ENCODE measurements around the gene LRMDA. TPM values are rescaled to one million over a fixed set of nuclear protein-coding genes. Genes with fewer than 3 reads are reported as not detected.

LRMDA gene
- total and polyA plus RNA-seq, 2 of the 13 experiments (the other 11 are each of a cell fraction or from before 2014, with no cell fraction given), result 13.4 to 22.0 TPM

DNA sequence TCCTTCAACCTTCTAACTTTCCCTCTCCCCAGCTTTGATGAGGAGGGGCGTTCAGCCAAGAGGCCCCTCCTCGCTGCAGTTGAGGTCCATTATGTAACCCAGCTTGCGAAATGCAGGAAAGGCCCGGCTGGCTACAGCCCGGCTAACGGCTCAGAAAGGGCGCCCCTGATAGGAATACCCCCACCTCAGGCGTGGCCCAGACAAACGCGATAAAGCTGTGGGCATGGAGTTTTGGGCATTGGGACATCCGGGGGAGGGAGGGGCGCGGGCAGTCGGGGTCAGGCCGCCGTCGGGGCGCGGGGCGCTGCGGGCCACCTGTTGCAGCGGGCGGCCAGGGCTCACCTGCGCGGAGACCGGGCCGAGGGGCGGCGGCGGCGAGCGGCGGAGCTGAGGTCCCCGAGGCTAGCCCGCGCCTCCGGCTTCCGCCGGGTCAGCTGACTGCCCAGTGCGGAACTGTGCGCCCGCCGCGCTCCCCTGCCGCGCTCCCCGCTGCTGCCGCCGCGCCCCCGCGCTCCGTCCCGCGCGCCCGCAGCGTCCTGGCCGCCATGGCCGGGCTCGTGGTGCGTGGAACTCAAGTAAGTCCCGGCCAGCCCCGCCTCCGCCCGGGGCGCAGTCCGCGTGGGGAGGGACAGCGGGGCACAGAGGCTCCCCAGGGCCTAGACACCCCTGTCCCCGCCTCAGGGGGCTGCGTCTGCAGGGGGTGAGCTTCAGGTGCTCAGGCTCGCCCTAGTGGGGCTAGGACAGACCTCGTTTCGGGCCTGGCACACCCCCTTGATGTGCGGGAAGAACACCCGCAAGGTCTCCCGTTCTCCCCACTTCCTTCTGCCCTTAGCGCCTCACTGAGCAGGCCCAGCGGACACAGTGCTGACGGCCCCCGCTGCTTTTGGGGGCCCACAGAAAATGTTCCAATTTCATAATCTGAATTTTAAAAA, at the start of gene LRMDA (continued):
- TF ChIP-seq, protein P1, sequence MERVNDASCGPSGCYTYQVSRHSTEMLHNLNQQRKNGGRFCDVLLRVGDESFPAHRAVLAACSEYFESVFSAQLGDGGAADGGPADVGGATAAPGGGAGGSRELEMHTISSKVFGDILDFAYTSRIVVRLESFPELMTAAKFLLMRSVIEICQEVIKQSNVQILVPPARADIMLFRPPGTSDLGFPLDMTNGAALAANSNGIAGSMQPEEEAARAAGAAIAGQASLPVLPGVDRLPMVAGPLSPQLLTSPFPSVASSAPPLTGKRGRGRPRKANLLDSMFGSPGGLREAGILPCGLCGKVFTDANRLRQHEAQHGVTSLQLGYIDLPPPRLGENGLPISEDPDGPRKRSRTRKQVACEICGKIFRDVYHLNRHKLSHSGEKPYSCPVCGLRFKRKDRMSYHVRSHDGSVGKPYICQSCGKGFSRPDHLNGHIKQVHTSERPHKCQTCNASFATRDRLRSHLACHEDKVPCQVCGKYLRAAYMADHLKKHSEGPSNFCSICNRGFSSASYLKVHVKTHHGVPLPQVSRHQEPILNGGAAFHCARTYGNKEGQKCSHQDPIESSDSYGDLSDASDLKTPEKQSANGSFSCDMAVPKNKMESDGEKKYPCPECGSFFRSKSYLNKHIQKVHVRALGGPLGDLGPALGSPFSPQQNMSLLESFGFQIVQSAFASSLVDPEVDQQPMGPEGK (CRISPR knock-in tag; IDR thresholded peaks at IDR 0.05), result peak; percentile 97
- no peak for TF ChIP-seq ZKSCAN5 (CRISPR knock-in tag; IDR thresholded peaks at IDR 0.05)
- TF ChIP-seq ZMYM4 (CRISPR knock-in tag; IDR thresholded peaks at IDR 0.05), result no peak; the same call in 1 of the 2 replicates
- TF ChIP-seq MAFF (IDR thresholded peaks at IDR 0.05; ENCODE audit: low read depth, low read length), result no peak
- TF ChIP-seq, protein P2, sequence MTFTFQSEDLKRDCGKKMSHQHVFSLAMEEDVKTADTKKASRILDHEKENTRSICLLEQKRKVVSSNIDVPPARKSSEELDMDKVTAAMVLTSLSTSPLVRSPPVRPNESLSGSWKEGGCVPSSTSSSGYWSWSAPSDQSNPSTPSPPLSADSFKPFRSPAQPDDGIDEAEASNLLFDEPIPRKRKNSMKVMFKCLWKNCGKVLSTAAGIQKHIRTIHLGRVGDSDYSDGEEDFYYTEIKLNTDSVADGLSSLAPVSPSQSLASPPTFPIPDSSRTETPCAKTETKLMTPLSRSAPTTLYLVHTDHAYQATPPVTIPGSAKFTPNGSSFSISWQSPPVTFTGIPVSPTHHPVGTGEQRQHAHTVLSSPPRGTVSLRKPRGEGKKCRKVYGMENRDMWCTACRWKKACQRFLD (CRISPR knock-in tag; IDR thresholded peaks at IDR 0.05; ENCODE audit: borderline replicate concordance), result no peak
- TF ChIP-seq NR2F2 (IDR thresholded peaks at IDR 0.05; ENCODE audit: borderline replicate concordance, low read depth), result peak; percentile 63; the same call in 1 of the 2 replicates
- TF ChIP-seq TAF15 (IDR thresholded peaks at IDR 0.05; ENCODE audit: low read depth, low read length, poor library complexity, severe bottlenecking), result no peak
- no peak for TF ChIP-seq IKZF4 (CRISPR knock-in tag; IDR thresholded peaks at IDR 0.05; ENCODE audit: borderline replicate concordance, low read depth, not compliant biosample characterization)
- TF ChIP-seq ZNF557 (CRISPR knock-in tag; IDR thresholded peaks at IDR 0.05), result no peak
- TF ChIP-seq ZNF619 (CRISPR knock-in tag; IDR thresholded peaks at IDR 0.05), result no peak
- TF ChIP-seq NFRKB (IDR thresholded peaks at IDR 0.05), result no peak
- TF ChIP-seq SNAPC2 (CRISPR knock-in tag; IDR thresholded peaks at IDR 0.05), result no peak
- peak; percentile 63 for TF ChIP-seq ASH2L (IDR thresholded peaks at IDR 0.05; ENCODE audit: insufficient read length, low read depth, low read length)
- TF ChIP-seq, protein P3, sequence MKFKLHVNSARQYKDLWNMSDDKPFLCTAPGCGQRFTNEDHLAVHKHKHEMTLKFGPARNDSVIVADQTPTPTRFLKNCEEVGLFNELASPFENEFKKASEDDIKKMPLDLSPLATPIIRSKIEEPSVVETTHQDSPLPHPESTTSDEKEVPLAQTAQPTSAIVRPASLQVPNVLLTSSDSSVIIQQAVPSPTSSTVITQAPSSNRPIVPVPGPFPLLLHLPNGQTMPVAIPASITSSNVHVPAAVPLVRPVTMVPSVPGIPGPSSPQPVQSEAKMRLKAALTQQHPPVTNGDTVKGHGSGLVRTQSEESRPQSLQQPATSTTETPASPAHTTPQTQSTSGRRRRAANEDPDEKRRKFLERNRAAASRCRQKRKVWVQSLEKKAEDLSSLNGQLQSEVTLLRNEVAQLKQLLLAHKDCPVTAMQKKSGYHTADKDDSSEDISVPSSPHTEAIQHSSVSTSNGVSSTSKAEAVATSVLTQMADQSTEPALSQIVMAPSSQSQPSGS (CRISPR knock-in tag; IDR thresholded peaks at IDR 0.05), result peak; percentile 27; the same call in 1 of the 2 replicates
- peak; percentile 76 for TF ChIP-seq PHF21A (CRISPR knock-in tag; IDR thresholded peaks at IDR 0.05)
- TF ChIP-seq, protein P4, sequence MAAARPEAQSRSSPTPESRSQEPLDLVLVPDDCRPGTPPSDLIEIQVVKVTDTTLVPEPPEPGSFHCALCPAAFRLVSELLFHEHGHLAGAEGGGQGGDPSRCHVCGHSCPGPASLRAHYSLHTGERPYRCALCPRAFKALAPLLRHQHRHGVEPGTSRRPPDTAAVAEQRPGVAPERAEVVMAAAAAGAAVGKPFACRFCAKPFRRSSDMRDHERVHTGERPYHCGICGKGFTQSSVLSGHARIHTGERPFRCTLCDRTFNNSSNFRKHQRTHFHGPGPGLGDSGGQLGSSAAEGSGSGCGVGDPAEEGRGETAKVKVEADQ (CRISPR knock-in tag; IDR thresholded peaks at IDR 0.05; ENCODE audit: borderline replicate concordance), result no peak
- TF ChIP-seq ZNF550 (CRISPR knock-in tag; IDR thresholded peaks at IDR 0.05; ENCODE audit: borderline replicate concordance), result no peak
- TF ChIP-seq, protein P5, sequence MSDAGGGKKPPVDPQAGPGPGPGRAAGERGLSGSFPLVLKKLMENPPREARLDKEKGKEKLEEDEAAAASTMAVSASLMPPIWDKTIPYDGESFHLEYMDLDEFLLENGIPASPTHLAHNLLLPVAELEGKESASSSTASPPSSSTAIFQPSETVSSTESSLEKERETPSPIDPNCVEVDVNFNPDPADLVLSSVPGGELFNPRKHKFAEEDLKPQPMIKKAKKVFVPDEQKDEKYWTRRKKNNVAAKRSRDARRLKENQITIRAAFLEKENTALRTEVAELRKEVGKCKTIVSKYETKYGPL (CRISPR knock-in tag; IDR thresholded peaks at IDR 0.05), result peak; percentile 94
- TF ChIP-seq, protein P6, sequence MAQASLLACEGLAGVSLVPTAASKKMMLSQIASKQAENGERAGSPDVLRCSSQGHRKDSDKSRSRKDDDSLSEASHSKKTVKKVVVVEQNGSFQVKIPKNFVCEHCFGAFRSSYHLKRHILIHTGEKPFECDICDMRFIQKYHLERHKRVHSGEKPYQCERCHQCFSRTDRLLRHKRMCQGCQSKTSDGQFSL (CRISPR knock-in tag; IDR thresholded peaks at IDR 0.05), result peak; percentile 54
- TF ChIP-seq MED1 (CRISPR knock-in tag; IDR thresholded peaks at IDR 0.05), result peak; percentile 84

All from HepG2 (cell line).